HEK293 (cell line): ENCODE measurements around the gene MAU2.
"Not testable (repeated sequence)": the region's sequence is repeated elsewhere in the genome, so short reads cannot be mapped to it uniquely, and the experiment has no call there.

ENCODE experiments used
- GLI2 ChIP-seq: fragments of 450-650 bp; formaldehyde crosslinking; IDR thresholded peaks from 2 replicates; pipeline ENCODE4; 2017; ENCODE audit warnings: missing biosample characterization, missing genetic modification characterization, low read depth, borderline replicate concordance
- KLF16 ChIP-seq: fragments of 450-650 bp; formaldehyde crosslinking; IDR thresholded peaks from 2 replicates; pipeline ENCODE4 v1.5.1; 2017; ENCODE audit warnings: missing biosample characterization, missing genetic modification characterization
- ZNF660 ChIP-seq: fragments of 450-650 bp; IDR thresholded peaks from 2 replicates; pipeline ENCODE4 v1.5.1; 2018; ENCODE audit warnings: missing biosample characterization, mild to moderate bottlenecking, missing genetic modification characterization
- TF ChIP-seq, protein P1 (sequence below): fragments of 450-650 bp; formaldehyde crosslinking; IDR thresholded peaks from 2 replicates; pipeline ENCODE4 v1.5.1; 2016; ENCODE audit warnings: missing biosample characterization, missing genetic modification characterization

DNA sequence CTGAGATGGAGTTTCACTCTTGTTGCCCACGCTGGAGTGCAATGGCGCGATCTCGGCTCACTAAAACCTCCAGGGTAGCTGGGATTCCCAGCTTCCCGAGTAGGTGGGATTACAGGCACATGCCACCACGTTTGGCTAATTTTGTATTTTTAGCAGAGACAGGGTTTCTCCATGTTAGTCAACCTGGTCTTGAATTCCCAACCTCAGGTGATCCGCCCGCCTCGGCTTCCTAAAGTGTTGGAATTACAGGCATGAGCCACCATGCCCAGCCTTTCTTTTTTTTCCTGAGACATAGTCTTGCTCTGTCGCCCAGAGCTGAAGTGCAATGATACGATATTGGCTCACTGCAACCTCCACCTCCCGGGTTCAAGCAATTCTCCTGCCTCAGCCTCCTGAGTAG is 59.7 kb downstream of the MAU2 start:
- TF ChIP-seq GLI2 (tag by site-specific recombination); KLF16 (tag by site-specific recombination); ZNF660: not testable (repeated sequence)
- TF ChIP-seq, protein P1, sequence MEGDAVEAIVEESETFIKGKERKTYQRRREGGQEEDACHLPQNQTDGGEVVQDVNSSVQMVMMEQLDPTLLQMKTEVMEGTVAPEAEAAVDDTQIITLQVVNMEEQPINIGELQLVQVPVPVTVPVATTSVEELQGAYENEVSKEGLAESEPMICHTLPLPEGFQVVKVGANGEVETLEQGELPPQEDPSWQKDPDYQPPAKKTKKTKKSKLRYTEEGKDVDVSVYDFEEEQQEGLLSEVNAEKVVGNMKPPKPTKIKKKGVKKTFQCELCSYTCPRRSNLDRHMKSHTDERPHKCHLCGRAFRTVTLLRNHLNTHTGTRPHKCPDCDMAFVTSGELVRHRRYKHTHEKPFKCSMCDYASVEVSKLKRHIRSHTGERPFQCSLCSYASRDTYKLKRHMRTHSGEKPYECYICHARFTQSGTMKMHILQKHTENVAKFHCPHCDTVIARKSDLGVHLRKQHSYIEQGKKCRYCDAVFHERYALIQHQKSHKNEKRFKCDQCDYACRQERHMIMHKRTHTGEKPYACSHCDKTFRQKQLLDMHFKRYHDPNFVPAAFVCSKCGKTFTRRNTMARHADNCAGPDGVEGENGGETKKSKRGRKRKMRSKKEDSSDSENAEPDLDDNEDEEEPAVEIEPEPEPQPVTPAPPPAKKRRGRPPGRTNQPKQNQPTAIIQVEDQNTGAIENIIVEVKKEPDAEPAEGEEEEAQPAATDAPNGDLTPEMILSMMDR: not testable (repeated sequence)
